HG03196 (cell line): ENCODE results near the gene KCNV2.

Source experiments
- ATAC-seq: cut with Tn5 transposase; IDR thresholded peaks from one replicate; pipeline ENCODE4 v1.9.1; 2021; ENCODE audit not compliant: unreplicated experiment

The KCNV2 gene

GRCh38 chr9:2758162-2758897 lies 41.0 kb downstream of the KCNV2 start:
- no peak for ATAC-seq

GRCh38 chr9:2758898-2759510 lies 41.7 kb downstream of the KCNV2 start:
- no peak for ATAC-seq

- ATAC-seq, result no peak
These were observed 44.1 kb downstream of the KCNV2 start for GRCh38 chr9:2761424-2761823.

- ATAC-seq, result no peak
These were observed 47.0 kb downstream of the KCNV2 start for GRCh38 chr9:2764353-2764752.

- ATAC-seq, result no peak
These were observed 48.1 kb downstream of the KCNV2 start for GRCh38 chr9:2765250-2765880.

- no peak for ATAC-seq
These were observed 50.7 kb downstream of the KCNV2 start for GRCh38 chr9:2767800-2768677.

GRCh38 chr9:2771087-2771486 lies 53.8 kb downstream of the KCNV2 start:
- no peak for ATAC-seq

- no peak for ATAC-seq
These were observed 54.4 kb downstream of the KCNV2 start for GRCh38 chr9:2771661-2772060.

- no peak for ATAC-seq
These were observed 60.1 kb downstream of the KCNV2 start for GRCh38 chr9:2777454-2777853.

- ATAC-seq, result no peak
These were observed 61.5 kb downstream of the KCNV2 start for GRCh38 chr9:2778816-2779215.
